Measurements from ENCODE around the gene XAF1.
"Not testable (repeated sequence)": the region's sequence is repeated elsewhere in the genome, so short reads cannot be mapped to it uniquely, and the experiment has no call there.

The XAF1 gene

GRCh38 chr17:6753546-6753945, 2.3 kb upstream of the XAF1 start:
- Histone ChIP-seq H3K4me1 (ENCODE audit: insufficient read depth, insufficient read length) (peaks cover 2% of the 10 kb centered on the region), H3K36me3 (ENCODE audit: insufficient read depth, insufficient read length, low read length) (no peaks in the 10 kb centered on the region), H3K9ac (ENCODE audit: insufficient read length, low read depth) (no peak overlapping the region), H3K9me3 (ENCODE audit: insufficient read depth, low read length) (no peaks in the 10 kb centered on the region), H3K27me3 (ENCODE audit: insufficient read depth, insufficient read length) (no peaks in the 10 kb centered on the region), H3K4me3 (ENCODE audit: insufficient read length, low read depth) (no peak overlapping the region)
- TF ChIP-seq SUZ12 (IDR thresholded peaks at IDR 0.05; ENCODE audit: extremely low read depth, insufficient read depth, insufficient read length), result no peak
- no peak for TF ChIP-seq YY1 (IDR thresholded peaks at IDR 0.05; ENCODE audit: insufficient read depth, insufficient read length)
- no peak for DNase-seq (ENCODE audit: low read depth, low spot score)

DNA sequence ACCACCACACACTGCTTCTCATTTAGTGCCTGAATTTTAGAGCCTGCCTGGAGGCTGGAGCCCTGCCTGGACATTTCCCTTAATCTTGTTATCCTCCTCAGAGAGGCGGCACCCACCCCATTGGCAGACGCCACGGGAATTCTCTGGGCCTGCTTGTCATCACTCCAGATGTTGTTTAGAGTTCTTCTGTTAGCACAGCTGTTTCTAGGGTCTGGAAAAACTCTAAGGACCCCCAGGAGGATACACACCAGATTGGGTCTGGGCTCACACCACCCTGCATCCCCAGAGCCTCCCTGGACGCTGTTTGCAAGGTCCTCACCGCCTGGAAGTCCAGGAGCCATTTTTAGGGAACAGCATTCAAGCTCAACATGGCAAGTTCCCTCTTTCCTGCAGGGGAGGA, 565 bp upstream of the XAF1 start:
- no peak for DNase-seq (ENCODE audit: low read depth, low spot score)

DNA sequence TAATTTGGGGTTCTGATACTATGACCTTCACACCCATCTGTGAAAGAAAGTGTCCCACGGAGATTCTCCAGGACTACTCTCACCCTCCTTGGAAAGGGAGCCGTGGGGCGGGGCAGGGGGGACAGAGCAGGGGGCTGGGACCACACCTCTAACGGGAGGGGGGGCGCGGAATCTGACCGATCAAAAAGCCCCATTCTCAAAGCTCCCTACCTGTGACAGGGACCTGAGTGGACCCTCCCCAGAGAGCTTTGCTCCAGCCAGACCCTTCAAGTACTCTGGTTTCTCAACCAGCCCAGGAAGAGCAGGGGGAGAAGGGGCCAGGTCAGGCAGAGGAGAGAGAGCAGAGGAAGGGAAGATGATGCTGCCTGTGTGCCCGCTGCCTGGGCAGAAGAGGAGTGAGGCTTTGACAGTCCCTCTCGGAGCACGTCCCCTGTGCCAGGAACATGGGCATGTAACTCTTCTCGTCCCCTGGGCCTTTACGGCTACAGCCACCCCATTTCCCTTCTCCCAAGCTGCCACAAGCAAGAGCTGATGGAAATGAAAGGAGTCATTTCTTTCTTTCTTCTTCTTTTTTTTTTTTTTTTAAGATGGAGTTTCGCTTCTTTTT, 682 bp downstream of the XAF1 start:
- TF ChIP-seq YY1 (IDR thresholded peaks at IDR 0.05; ENCODE audit: insufficient read depth, insufficient read length), result no peak
- no peak for TF ChIP-seq SUZ12 (IDR thresholded peaks at IDR 0.05; ENCODE audit: extremely low read depth, insufficient read depth, insufficient read length)

More for the DNA sequence above, 565 bp upstream of the XAF1 start:
- Histone ChIP-seq H3K36me3 (ENCODE audit: insufficient read depth, insufficient read length, low read length) (no peaks in the 10 kb centered on the region), H3K4me3 (ENCODE audit: insufficient read length, low read depth) (no peak overlapping the region), H3K9ac (ENCODE audit: insufficient read length, low read depth) (no peak overlapping the region), H3K9me3 (ENCODE audit: insufficient read depth, low read length) (no peaks in the 10 kb centered on the region), H3K4me1 (ENCODE audit: insufficient read depth, insufficient read length) (peaks cover 6% of the 10 kb centered on the region), H3K27me3 (ENCODE audit: insufficient read depth, insufficient read length) (no peaks in the 10 kb centered on the region)
- TF ChIP-seq YY1 (IDR thresholded peaks at IDR 0.05; ENCODE audit: insufficient read depth, insufficient read length) (no peak), ZNF274 (IDR thresholded peaks at IDR 0.05; ENCODE audit: low read depth, low read length) (no peak), SUZ12 (IDR thresholded peaks at IDR 0.05; ENCODE audit: extremely low read depth, insufficient read depth, insufficient read length) (no peak)

DNA sequence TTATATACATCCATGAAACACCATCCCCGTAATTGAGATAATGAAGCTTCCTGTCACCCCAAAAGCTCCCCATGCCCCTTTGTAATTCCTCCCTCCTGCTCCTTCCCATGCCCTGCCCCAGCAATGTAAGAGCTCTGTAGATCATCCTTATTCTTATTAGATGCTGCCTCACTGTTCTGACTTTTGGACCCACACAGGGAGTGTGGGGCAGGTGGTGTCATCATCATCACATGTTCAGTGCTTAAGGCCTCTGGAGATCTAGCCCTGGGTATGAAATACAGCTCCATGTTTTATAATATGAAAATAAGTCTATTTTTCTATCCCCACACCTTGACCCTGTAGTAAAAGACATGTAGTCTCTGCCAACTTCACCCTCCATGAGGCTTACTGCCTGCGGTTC, 1.9 kb downstream of the XAF1 start:
- no peak overlapping the region for H3K4me3 ChIP-seq (ENCODE audit: insufficient read length, low read depth)
- H3K36me3 ChIP-seq (ENCODE audit: insufficient read depth, insufficient read length, low read length), result no peaks in the 10 kb centered on the region
- peaks cover 6% of the 10 kb centered on the region for H3K4me1 ChIP-seq (ENCODE audit: insufficient read depth, insufficient read length)
- TF ChIP-seq SUZ12 (IDR thresholded peaks at IDR 0.05; ENCODE audit: extremely low read depth, insufficient read depth, insufficient read length) (no peak), YY1 (IDR thresholded peaks at IDR 0.05; ENCODE audit: insufficient read depth, insufficient read length) (no peak), ZNF274 (IDR thresholded peaks at IDR 0.05; ENCODE audit: low read depth, low read length) (no peak)
- no peak for DNase-seq (ENCODE audit: low read depth, low spot score)
- H3K9ac ChIP-seq (ENCODE audit: insufficient read length, low read depth), result no peak overlapping the region
- H3K27me3 ChIP-seq (ENCODE audit: insufficient read depth, insufficient read length), result no peaks in the 10 kb centered on the region
- H3K9me3 ChIP-seq (ENCODE audit: insufficient read depth, low read length), result no peaks in the 10 kb centered on the region

More for the DNA sequence above, 682 bp downstream of the XAF1 start:
- H3K27me3 ChIP-seq (ENCODE audit: insufficient read depth, insufficient read length), result no peaks in the 10 kb centered on the region
- no peaks in the 10 kb centered on the region for H3K9me3 ChIP-seq (ENCODE audit: insufficient read depth, low read length)
- no peak overlapping the region for H3K4me3 ChIP-seq (ENCODE audit: insufficient read length, low read depth)
- no peak overlapping the region for H3K9ac ChIP-seq (ENCODE audit: insufficient read length, low read depth)
- DNase-seq (ENCODE audit: low read depth, low spot score), result no peak
- H3K4me1 ChIP-seq (ENCODE audit: insufficient read depth, insufficient read length), result peaks cover 6% of the 10 kb centered on the region
- H3K36me3 ChIP-seq (ENCODE audit: insufficient read depth, insufficient read length, low read length), result no peaks in the 10 kb centered on the region

GRCh38 chr17:6761779-6762178, 5.9 kb downstream of the XAF1 start:
- H3K4me1 ChIP-seq (ENCODE audit: insufficient read depth, insufficient read length), result peaks cover 4% of the 10 kb centered on the region
- H3K9me3 ChIP-seq (ENCODE audit: insufficient read depth, low read length), result peaks cover 5% of the 10 kb centered on the region; the same call in 1 of the 2 replicates
- DNase-seq (ENCODE audit: low read depth, low spot score), result no peak
- no peaks in the 10 kb centered on the region for H3K36me3 ChIP-seq (ENCODE audit: insufficient read depth, insufficient read length, low read length)
- H3K27me3 ChIP-seq (ENCODE audit: insufficient read depth, insufficient read length), result no peaks in the 10 kb centered on the region
- no peak overlapping the region for H3K4me3 ChIP-seq (ENCODE audit: insufficient read length, low read depth)
- no peak for TF ChIP-seq YY1 (IDR thresholded peaks at IDR 0.05; ENCODE audit: insufficient read depth, insufficient read length)
- TF ChIP-seq ZNF274 (IDR thresholded peaks at IDR 0.05; ENCODE audit: low read depth, low read length), result no peak
- no peak for TF ChIP-seq SUZ12 (IDR thresholded peaks at IDR 0.05; ENCODE audit: extremely low read depth, insufficient read depth, insufficient read length)
- no peak overlapping the region for H3K9ac ChIP-seq (ENCODE audit: insufficient read length, low read depth)

- TF ChIP-seq YY1 (IDR thresholded peaks at IDR 0.05; ENCODE audit: insufficient read depth, insufficient read length) (no peak), SUZ12 (IDR thresholded peaks at IDR 0.05; ENCODE audit: extremely low read depth, insufficient read depth, insufficient read length) (no peak), ZNF274 (IDR thresholded peaks at IDR 0.05; ENCODE audit: low read depth, low read length) (no peak)
- H3K9me3 ChIP-seq (ENCODE audit: insufficient read depth, low read length), result peaks cover 19% of the 10 kb centered on the region; the same call in 1 of the 2 replicates
- no peak overlapping the region for H3K9ac ChIP-seq (ENCODE audit: insufficient read length, low read depth)
- H3K4me3 ChIP-seq (ENCODE audit: insufficient read length, low read depth), result no peak overlapping the region
- no peak for DNase-seq (ENCODE audit: low read depth, low spot score)
- no peaks in the 10 kb centered on the region for H3K4me1 ChIP-seq (ENCODE audit: insufficient read depth, insufficient read length)
- H3K36me3 ChIP-seq (ENCODE audit: insufficient read depth, insufficient read length, low read length), result no peaks in the 10 kb centered on the region
- H3K27me3 ChIP-seq (ENCODE audit: insufficient read depth, insufficient read length), result peaks cover 3% of the 10 kb centered on the region
These were observed 12.6 kb downstream of the XAF1 start for GRCh38 chr17:6768447-6768846.

DNA sequence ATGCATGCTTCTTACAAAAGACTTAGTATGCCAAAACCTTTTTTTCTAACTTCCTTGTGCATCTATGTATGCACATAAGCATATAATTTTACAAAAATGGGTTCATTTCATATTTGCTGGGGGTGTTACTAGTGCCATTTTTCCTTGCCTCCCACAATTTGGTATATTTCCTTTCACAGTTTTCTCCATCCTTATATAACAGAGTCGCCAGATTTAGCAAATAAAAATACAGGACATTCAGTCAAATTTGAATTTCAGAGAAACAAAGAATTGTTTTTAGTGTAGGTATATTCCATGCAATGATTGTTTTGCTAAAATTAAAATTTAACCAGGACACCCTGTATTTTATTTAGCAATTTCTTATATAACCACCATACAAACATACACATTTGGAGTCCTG, 16.2 kb downstream of the XAF1 start:
- no peaks in the 10 kb centered on the region for H3K4me1 ChIP-seq (ENCODE audit: insufficient read depth, insufficient read length)

DNA sequence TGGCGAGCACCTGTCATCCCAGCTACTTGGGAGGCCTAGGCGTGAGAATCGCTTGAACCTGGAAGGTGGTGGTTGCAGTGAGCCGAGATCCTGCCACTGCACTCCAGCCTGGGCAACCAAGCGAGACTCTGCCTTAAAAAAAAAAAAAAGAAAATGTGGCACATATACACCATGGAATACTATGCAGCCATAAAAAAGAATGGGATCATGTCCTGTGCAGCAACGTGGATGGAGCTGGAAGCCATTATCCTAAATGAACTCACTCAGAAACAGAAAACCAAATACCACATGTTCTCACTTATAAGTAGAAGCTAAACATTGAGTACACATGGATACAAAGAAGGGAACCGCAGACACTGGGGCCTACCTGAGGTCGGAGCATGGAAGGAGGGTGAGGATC, 19.1 kb downstream of the XAF1 start:
- not testable (repeated sequence) for H3K9ac ChIP-seq (ENCODE audit: insufficient read length, low read depth); H3K36me3 ChIP-seq (ENCODE audit: insufficient read depth, insufficient read length, low read length); DNase-seq (ENCODE audit: low read depth, low spot score); H3K9me3 ChIP-seq (ENCODE audit: insufficient read depth, low read length); H3K4me3 ChIP-seq (ENCODE audit: insufficient read length, low read depth); H3K4me1 ChIP-seq (ENCODE audit: insufficient read depth, insufficient read length)
- H3K27me3 ChIP-seq (ENCODE audit: insufficient read depth, insufficient read length), result peaks cover 49% of the 10 kb centered on the region

More for the DNA sequence above, 16.2 kb downstream of the XAF1 start:
- Histone ChIP-seq H3K9me3 (ENCODE audit: insufficient read depth, low read length) (peaks cover 13% of the 10 kb centered on the region; the same call in 1 of the 2 replicates), H3K36me3 (ENCODE audit: insufficient read depth, insufficient read length, low read length) (no peaks in the 10 kb centered on the region), H3K27me3 (ENCODE audit: insufficient read depth, insufficient read length) (peaks cover 29% of the 10 kb centered on the region), H3K9ac (ENCODE audit: insufficient read length, low read depth) (no peak overlapping the region), H3K4me3 (ENCODE audit: insufficient read length, low read depth) (no peak overlapping the region)
- TF ChIP-seq YY1 (IDR thresholded peaks at IDR 0.05; ENCODE audit: insufficient read depth, insufficient read length), result no peak
- no peak for TF ChIP-seq ZNF274 (IDR thresholded peaks at IDR 0.05; ENCODE audit: low read depth, low read length)
- no peak for TF ChIP-seq SUZ12 (IDR thresholded peaks at IDR 0.05; ENCODE audit: extremely low read depth, insufficient read depth, insufficient read length)
- DNase-seq (ENCODE audit: low read depth, low spot score), result no peak

All from NT2/D1 (cell line).